HEK293 (cell line): ENCODE results near the gene YARS2.

Experiments used
- CTCF ChIP-seq: fragments of 450-650 bp; formaldehyde crosslinking; IDR thresholded peaks from 2 replicates; pipeline ENCODE4 v1.5.1; 2016; ENCODE audit warnings: missing biosample characterization, missing genetic modification characterization
- PRDM4 ChIP-seq: fragments of 450-650 bp; formaldehyde crosslinking; IDR thresholded peaks from 2 replicates; pipeline ENCODE4 v1.5.1; 2017; ENCODE audit warnings: missing biosample characterization, missing genetic modification characterization
- REST ChIP-seq: fragments of 450-650 bp; formaldehyde crosslinking; IDR thresholded peaks from 2 replicates; pipeline ENCODE4 v1.5.1; 2016; ENCODE audit warnings: missing biosample characterization, missing genetic modification characterization
- SP2 ChIP-seq: fragments of 450-650 bp; formaldehyde crosslinking; IDR thresholded peaks from 2 replicates; pipeline ENCODE4 v1.5.1; 2016; ENCODE audit warnings: missing biosample characterization, missing genetic modification characterization
- WT1 ChIP-seq: fragments of 450-650 bp; formaldehyde crosslinking; IDR thresholded peaks from 2 replicates; pipeline ENCODE4 v1.5.1; 2016; ENCODE audit warnings: missing biosample characterization, missing genetic modification characterization
- YY1 ChIP-seq: fragments of 450-650 bp; formaldehyde crosslinking; IDR thresholded peaks from 2 replicates; pipeline ENCODE4 v1.5.1; 2018; ENCODE audit warnings: missing biosample characterization, missing genetic modification characterization
- ZNF350 ChIP-seq: fragments of 450-650 bp; formaldehyde crosslinking; IDR thresholded peaks from 2 replicates; pipeline ENCODE4 v1.5.0; 2017; ENCODE audit warnings: missing biosample characterization, mild to moderate bottlenecking, missing genetic modification characterization
- ZNF510 ChIP-seq: fragments of 450-650 bp; formaldehyde crosslinking; IDR thresholded peaks from 2 replicates; pipeline ENCODE4 v1.5.1; 2018; ENCODE audit warnings: mild to moderate bottlenecking, missing genetic modification characterization, missing biosample characterization; ENCODE audit not compliant: insufficient replicate concordance
- ZNF530 ChIP-seq: fragments of 450-650 bp; formaldehyde crosslinking; IDR thresholded peaks from 2 replicates; pipeline ENCODE4 v1.5.1; 2016; ENCODE audit warnings: low read depth, missing biosample characterization, missing genetic modification characterization
- ZNF707 ChIP-seq: fragments of 450-650 bp; formaldehyde crosslinking; IDR thresholded peaks from 2 replicates; pipeline ENCODE4 v1.5.1; 2016; ENCODE audit warnings: missing biosample characterization, missing genetic modification characterization
- ZNF792 ChIP-seq: fragments of 450-650 bp; formaldehyde crosslinking; IDR thresholded peaks from 2 replicates; pipeline ENCODE4 v1.5.1; 2016; ENCODE audit warnings: missing biosample characterization, missing genetic modification characterization
- ZSCAN5A ChIP-seq: fragments of 450-650 bp; formaldehyde crosslinking; IDR thresholded peaks from 2 replicates; pipeline ENCODE4 v1.5.1; 2016; ENCODE audit warnings: missing biosample characterization, missing genetic modification characterization

- TF ChIP-seq CTCF = no peak
- no peak for TF ChIP-seq ZNF350
- no peak for TF ChIP-seq ZNF510 (tag by site-specific recombination)
- no peak for TF ChIP-seq YY1 (tag by site-specific recombination)
- no peak for TF ChIP-seq SP2
- TF ChIP-seq ZSCAN5A = no peak
- no peak for TF ChIP-seq ZNF530 (tag by site-specific recombination)
- TF ChIP-seq REST (tag by site-specific recombination) = no peak
- no peak for TF ChIP-seq PRDM4
- TF ChIP-seq WT1 (tag by site-specific recombination) = no peak
- no peak for TF ChIP-seq ZNF707 (tag by site-specific recombination)
- no peak for TF ChIP-seq ZNF792 (tag by site-specific recombination)
Observed at GRCh38 chr12:32702946-32703345, 52.8 kb downstream of the YARS2 start.
